Endothelial cell of umbilical vein (primary cell): ENCODE data around the gene CMSS1. TPM values are rescaled to one million over a fixed set of nuclear protein-coding genes. Genes with fewer than 3 reads are reported as not detected.

Source experiments
- BruUV-seq: library from RNA; stranded (reverse); fragments of 400-500 nt; replicated peaks from 2 replicates; lab custom pipeline; 2021; lab: Mats Ljungman, UMichigan
- CTCF ChIA-PET: fragments of 300-600, 350-600 bp; sonication (Branson Sonifier 250); formaldehyde crosslinking; loops from one replicate; lab custom pipeline; 2021; ENCODE audit warnings: antibody characterized with exemption, inconsistent platforms; lab: Charles Lee
- POLR2A ChIA-PET: fragments of 300-600, 350-600 bp; sonication (Branson Sonifier 250); formaldehyde crosslinking; loops from one replicate; lab custom pipeline; 2021; ENCODE audit warnings: antibody characterized with exemption, inconsistent platforms; lab: Charles Lee
- DNase-seq: peaks from one replicate; pipeline ENCODE4 v3.0.0-alpha.2; 2011; ENCODE audit warnings: low read depth, low spot score
- FAIRE-seq: peaks from 2 replicates; lab custom pipeline; 2011; peaks lifted over from hg19 to GRCh38; lab: Jason Lieb, UNC
- H2AFZ ChIP-seq: 2 replicates; pipeline ENCODE4 v1.6.0; 2012; ENCODE audit warnings: low read depth, low read length, control low read depth, inconsistent platforms
- H3K27ac ChIP-seq: 2 replicates; pipeline ENCODE4 v1.5.1; 2011; ENCODE audit warnings: low read depth, mild to moderate bottlenecking, control low read depth, low read length, moderate library complexity; ENCODE audit not compliant: insufficient read depth
- H3K27me3 ChIP-seq, 2 experiments: 2 replicates each; pipeline versions ENCODE4 v1.6.0 to v1.6.1; 2011; ENCODE audit warnings: low read length in 2 of 2, mixed read lengths in 1 of 2; ENCODE audit not compliant: control insufficient read depth in 2 of 2, insufficient read depth in 2 of 2
- H3K36me3 ChIP-seq, 2 experiments: 2 replicates in 1 of 2; 3 replicates in 1 of 2; pipeline ENCODE4 v1.5.1; 2011; ENCODE audit warnings: low read length in 2 of 2, mild to moderate bottlenecking in 1 of 2, moderate library complexity in 1 of 2; ENCODE audit not compliant: control insufficient read depth in 2 of 2, insufficient read depth in 2 of 2; ENCODE audit errors: extremely low read depth in 1 of 2
- H3K4me1 ChIP-seq: 3 replicates; pipeline ENCODE4 v1.5.1; 2011; ENCODE audit warnings: mild to moderate bottlenecking, low read length; ENCODE audit not compliant: control insufficient read depth, insufficient read depth; ENCODE audit errors: extremely low read depth
- H3K4me2 ChIP-seq: 2 replicates; pipeline ENCODE4 v1.6.1; 2011; ENCODE audit warnings: low read length, control low read depth, mixed read lengths; ENCODE audit not compliant: insufficient read depth
- H3K4me3 ChIP-seq, 3 experiments: fragments of 200-600 bp in 1 of 3; sonication (generic), shearing (Covaris generic) in 1 of 3; replicated peaks in 1 of 3; 2 replicates each; pipeline ENCODE4 v1.5.1; 2011 to 2016; ENCODE audit warnings: control low read depth in 3 of 3, low read length in 3 of 3, mild to moderate bottlenecking in 2 of 3, inconsistent platforms in 1 of 3, low read depth in 1 of 3, moderate library complexity in 1 of 3; ENCODE audit not compliant: insufficient read depth in 1 of 3
- H3K79me2 ChIP-seq: 2 replicates; pipeline ENCODE4 v1.6.0; 2012; ENCODE audit warnings: low read length, inconsistent platforms; ENCODE audit not compliant: control insufficient read depth, insufficient read depth
- H3K9ac ChIP-seq: replicated peaks from 2 replicates; pipeline ENCODE3; 2011; ENCODE audit warnings: low read length, control low read depth; ENCODE audit not compliant: insufficient read depth; ENCODE audit errors: extremely low read depth
- H3K9me1 ChIP-seq: replicated peaks from 3 replicates; pipeline ENCODE4 v1.6.0; 2011; ENCODE audit warnings: mild to moderate bottlenecking, low read length; ENCODE audit not compliant: control insufficient read depth, insufficient read depth; ENCODE audit errors: extremely low read depth
- H3K9me3 ChIP-seq: replicated peaks from 2 replicates; pipeline ENCODE4 v1.5.1; 2012; ENCODE audit warnings: low read length, inconsistent platforms; ENCODE audit not compliant: control insufficient read depth, insufficient read depth
- H4K20me1 ChIP-seq: replicated peaks from 2 replicates; pipeline ENCODE3; 2011; ENCODE audit warnings: mild to moderate bottlenecking, low read length; ENCODE audit not compliant: control insufficient read depth, insufficient read depth; ENCODE audit errors: extremely low read depth
- EZH2 ChIP-seq: IDR thresholded peaks from 2 replicates; pipeline ENCODE4 v1.6.1; 2012; ENCODE audit warnings: borderline replicate concordance, low read depth, mild to moderate bottlenecking, moderate library complexity, low read length, inconsistent platforms; ENCODE audit not compliant: severe bottlenecking
- GATA2 ChIP-seq: IDR thresholded peaks from 2 replicates; pipeline ENCODE4 v1.7.0; 2011; ENCODE audit warnings: low read depth, mild to moderate bottlenecking, moderate library complexity, mixed read lengths, low read length; ENCODE audit not compliant: insufficient read length, insufficient read depth
- MYC ChIP-seq: IDR thresholded peaks from one replicate; pipeline ENCODE4 v1.6.1; 2011; ENCODE audit warnings: mild to moderate bottlenecking, low read depth, low read length
- POLR2A ChIP-seq: IDR thresholded peaks from 2 replicates; pipeline ENCODE4 v1.6.1; 2012; ENCODE audit warnings: low read depth, mild to moderate bottlenecking, control low read depth, low read length
- POLR2AphosphoS5 ChIP-seq: IDR thresholded peaks from 2 replicates; pipeline ENCODE4 v1.6.1; 2012; ENCODE audit warnings: low read depth, mild to moderate bottlenecking, control low read depth, low read length, moderate library complexity; ENCODE audit not compliant: insufficient read depth
- dilution Hi-C: fragments of 300-500 bp; cut with MboI; formaldehyde crosslinking; loops from one replicate; pipeline ENCODE4 v1.15.0; 2019; ENCODE audit warnings: low sequenced_read_pairs; ENCODE audit not compliant: extremely low pct_ligation_motif_present
- intact Hi-C: fragments of 100-400 bp; cut with micrococcal nuclease; formaldehyde crosslinking; loops from one replicate; pipeline ENCODE4 v1.10.0; 2022
- polyA plus RNA-seq, 4 experiments: library from polyadenylated mRNA; depleted of rRNA in 3 of 4; stranded (reverse) in 3 of 4; unstranded in 1 of 4; fragments of >200 nt; gene quantifications; 2 replicates each; pipeline versions ENCODE4 v1.2.1 to v1.2.3, GENCODE V29; 2011 to 2012; ENCODE audit warnings: missing spikeins in 1 of 4
- total RNA-seq: library from RNA; stranded (reverse); gene quantifications from 2 replicates; pipeline ENCODE4 v1.2.3, GENCODE V29; 2021

The CMSS1 gene
- total and polyA plus RNA-seq, 2 donors (not counting 3 experiments of a cell fraction or from before 2014, with no cell fraction given), result 9.7 to 60.6 TPM

GRCh38 chr3:100169201-100169920, 351.7 kb downstream of the CMSS1 start:
- Histone ChIP-seq H3K36me3 (peaks cover 0 to 2% of the 10 kb centered on the region in 2 experiments), H3K27ac (no peak overlapping the region), H3K9ac (no peak overlapping the region), H3K79me2 (no peaks in the 10 kb centered on the region), H3K27me3 (no peaks in the 10 kb centered on the region), H2AFZ (no peak overlapping the region), H3K4me3 (no peak overlapping the region), H3K9me1 (no peaks in the 10 kb centered on the region), H4K20me1 (no peaks in the 10 kb centered on the region), H3K4me2 (no peak overlapping the region), H3K4me1 (peaks cover 8% of the 10 kb centered on the region), H3K9me3 (no peaks in the 10 kb centered on the region)
- BruUV-seq, result no TSS peak
- dilution Hi-C loops, result no loop called here
- CTCF ChIA-PET, result interaction anchor here (1.4 to 2.5 kb wide), 4 partner anchors 8 to 100 kb away, joined by 3 to 8 read pairs (median 4); no protein-coding TSS in a partner anchor
- intact Hi-C loops, result no loop called here
- TF ChIP-seq MYC, result no peak
- TF ChIP-seq POLR2AphosphoS5, result no peak
- TF ChIP-seq GATA2, result no peak
- no peak for TF ChIP-seq POLR2A
- peak; percentile 38 for FAIRE-seq
- POLR2A ChIA-PET, result no interaction called here
- peak; percentile 83 for DNase-seq

- no peaks in the 10 kb centered on the region for H4K20me1 ChIP-seq
- H3K27me3 ChIP-seq, result no peaks in the 10 kb centered on the region
- no peak overlapping the region for H3K9ac ChIP-seq
- H3K4me3 ChIP-seq, result no peak overlapping the region
- H3K36me3 ChIP-seq, result peaks cover 0 to 2% of the 10 kb centered on the region in 2 experiments
- BruUV-seq, result no TSS peak
- TF ChIP-seq EZH2 (no peak), MYC (no peak)
- no peak overlapping the region for H3K4me2 ChIP-seq
- no peaks in the 10 kb centered on the region for H3K9me1 ChIP-seq
- H2AFZ ChIP-seq, result no peak overlapping the region
- intact Hi-C loops, result no loop called here
- CTCF ChIA-PET, result interaction anchor here (1.1 to 2.4 kb wide), 4 partner anchors 10 to 328 kb away, joined by 3 to 7 read pairs (median 5); no protein-coding TSS in a partner anchor
- no peak overlapping the region for H3K27ac ChIP-seq
- no peaks in the 10 kb centered on the region for H3K79me2 ChIP-seq
- dilution Hi-C loops, result no loop called here
- POLR2A ChIA-PET, result no interaction called here
- no peak for FAIRE-seq
- no peaks in the 10 kb centered on the region for H3K9me3 ChIP-seq
- DNase-seq, result no peak
- H3K4me1 ChIP-seq, result peaks cover 8% of the 10 kb centered on the region
These were observed 352.8 kb downstream of the CMSS1 start for GRCh38 chr3:100170486-100170885.
